HG03095 (cell line): ENCODE measurements around the gene MEGF8.
A peak's percentile ranks its signal among the peaks of the same experiment; 100 is the strongest.

Experiments used
- ATAC-seq: cut with Tn5 transposase; IDR thresholded peaks from one replicate; pipeline ENCODE4 v1.9.1; 2021; ENCODE audit warnings: moderate library complexity; ENCODE audit not compliant: unreplicated experiment

MEGF8 gene, protein sequence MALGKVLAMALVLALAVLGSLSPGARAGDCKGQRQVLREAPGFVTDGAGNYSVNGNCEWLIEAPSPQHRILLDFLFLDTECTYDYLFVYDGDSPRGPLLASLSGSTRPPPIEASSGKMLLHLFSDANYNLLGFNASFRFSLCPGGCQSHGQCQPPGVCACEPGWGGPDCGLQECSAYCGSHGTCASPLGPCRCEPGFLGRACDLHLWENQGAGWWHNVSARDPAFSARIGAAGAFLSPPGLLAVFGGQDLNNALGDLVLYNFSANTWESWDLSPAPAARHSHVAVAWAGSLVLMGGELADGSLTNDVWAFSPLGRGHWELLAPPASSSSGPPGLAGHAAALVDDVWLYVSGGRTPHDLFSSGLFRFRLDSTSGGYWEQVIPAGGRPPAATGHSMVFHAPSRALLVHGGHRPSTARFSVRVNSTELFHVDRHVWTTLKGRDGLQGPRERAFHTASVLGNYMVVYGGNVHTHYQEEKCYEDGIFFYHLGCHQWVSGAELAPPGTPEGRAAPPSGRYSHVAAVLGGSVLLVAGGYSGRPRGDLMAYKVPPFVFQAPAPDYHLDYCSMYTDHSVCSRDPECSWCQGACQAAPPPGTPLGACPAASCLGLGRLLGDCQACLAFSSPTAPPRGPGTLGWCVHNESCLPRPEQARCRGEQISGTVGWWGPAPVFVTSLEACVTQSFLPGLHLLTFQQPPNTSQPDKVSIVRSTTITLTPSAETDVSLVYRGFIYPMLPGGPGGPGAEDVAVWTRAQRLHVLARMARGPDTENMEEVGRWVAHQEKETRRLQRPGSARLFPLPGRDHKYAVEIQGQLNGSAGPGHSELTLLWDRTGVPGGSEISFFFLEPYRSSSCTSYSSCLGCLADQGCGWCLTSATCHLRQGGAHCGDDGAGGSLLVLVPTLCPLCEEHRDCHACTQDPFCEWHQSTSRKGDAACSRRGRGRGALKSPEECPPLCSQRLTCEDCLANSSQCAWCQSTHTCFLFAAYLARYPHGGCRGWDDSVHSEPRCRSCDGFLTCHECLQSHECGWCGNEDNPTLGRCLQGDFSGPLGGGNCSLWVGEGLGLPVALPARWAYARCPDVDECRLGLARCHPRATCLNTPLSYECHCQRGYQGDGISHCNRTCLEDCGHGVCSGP (N-terminal part only)

DNA sequence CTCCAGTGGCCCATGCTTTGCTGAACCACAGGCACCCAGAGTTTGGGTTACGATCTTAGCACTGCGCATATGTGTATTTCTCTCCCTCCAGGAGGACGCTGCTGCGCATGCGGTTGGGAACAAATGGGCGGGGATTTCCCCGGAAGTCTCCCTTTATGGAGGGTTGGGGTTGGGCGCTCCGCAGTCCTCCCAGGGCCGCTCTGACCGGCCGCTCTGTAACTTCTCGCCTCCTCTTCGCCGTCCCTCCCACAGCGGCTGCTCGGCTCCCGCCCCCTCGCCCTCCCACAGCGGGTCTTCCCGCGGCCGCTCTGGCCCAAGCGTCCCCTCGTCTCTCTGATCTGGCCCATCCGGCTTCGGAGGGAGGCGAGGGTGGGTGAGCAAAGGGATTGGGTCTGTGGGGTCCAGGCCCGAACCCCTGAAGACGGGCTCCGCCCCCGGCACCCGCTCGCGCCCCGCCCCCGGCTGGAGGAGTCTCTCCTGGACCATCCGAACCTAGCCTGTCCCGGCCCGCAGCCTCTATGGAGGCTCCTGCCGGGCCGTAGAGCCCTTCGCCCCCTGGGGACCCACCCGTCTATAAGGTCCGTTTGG is at the start of gene MEGF8:
Gene MEGF8 (plus strand): TSS at position 328 of the 588 bp plus-strand sequence. CDS start 609 bp downstream, outside the sequence.
- ATAC-seq, result peak; percentile 76

DNA sequence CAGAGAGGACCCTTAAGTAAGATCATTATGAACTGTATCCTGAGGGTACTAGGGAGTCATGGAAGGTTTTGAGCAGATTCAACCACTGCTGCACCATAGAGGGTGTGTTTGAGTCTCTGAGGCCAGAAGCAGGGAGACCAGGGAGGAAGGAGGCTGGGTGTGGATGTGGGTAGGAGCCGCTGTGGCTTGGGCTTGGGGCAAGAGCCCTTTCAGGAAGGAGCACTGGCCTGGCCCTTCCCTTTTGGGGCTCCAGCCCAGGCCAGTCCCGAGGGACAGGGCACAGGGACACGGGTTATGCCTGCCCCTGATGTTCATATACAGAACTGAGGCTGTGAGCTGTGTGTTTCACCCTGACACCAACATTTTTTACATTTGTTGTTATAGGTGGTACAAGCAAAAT is 49.2 kb upstream of the MEGF8 start:
- no peak for ATAC-seq

DNA sequence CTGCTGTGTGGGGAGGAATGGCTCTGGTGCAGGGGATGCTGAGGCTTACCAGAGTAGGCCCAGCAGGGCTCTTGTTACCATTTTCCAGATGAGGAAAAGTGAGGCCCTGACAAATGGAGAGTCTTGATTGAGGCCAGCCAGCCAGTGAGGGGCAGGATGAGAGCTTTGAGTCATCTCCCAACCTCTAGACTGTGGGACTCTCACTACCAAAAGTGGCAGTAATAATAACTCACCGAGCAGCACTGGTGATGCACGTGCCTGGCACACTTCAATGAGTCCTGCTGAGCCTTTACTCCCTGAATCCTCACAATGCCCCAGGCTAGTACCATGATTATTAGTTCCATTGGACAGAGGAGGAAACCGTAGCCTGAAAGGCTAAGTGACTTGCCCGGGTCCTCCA is 48.6 kb upstream of the MEGF8 start:
- no peak for ATAC-seq

DNA sequence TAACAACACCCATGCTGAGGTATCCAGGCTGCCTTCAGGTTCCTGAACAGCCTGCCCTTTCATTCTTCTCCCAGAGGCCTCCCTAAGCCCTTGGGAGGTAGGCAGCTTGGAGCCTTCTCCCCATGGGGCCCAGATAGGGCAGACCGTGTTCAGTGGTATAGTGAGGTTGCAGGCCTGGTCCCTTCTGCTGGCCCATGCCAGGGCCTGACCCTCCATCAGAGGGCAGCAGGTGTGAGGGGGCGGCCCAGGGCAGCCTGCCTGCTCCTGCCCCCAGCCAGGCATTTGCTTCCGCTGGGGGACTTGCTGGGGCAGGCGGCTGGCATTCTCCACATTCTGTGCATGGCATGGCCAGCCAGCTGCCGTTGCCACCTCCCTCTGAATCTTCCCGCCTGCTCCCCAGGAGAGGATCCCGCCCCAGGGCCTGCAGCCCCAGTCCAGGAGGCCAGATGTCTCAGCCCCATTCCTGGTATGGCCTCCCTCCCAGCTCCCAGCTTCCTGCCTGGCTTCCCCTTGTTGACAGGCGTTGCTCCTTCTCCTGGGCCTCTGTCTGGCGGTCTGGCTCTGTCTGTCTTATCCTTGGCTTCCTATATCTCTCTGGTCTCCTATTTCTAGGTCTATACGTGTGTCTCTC is 47.5 kb upstream of the MEGF8 start:
- ATAC-seq, result no peak

DNA sequence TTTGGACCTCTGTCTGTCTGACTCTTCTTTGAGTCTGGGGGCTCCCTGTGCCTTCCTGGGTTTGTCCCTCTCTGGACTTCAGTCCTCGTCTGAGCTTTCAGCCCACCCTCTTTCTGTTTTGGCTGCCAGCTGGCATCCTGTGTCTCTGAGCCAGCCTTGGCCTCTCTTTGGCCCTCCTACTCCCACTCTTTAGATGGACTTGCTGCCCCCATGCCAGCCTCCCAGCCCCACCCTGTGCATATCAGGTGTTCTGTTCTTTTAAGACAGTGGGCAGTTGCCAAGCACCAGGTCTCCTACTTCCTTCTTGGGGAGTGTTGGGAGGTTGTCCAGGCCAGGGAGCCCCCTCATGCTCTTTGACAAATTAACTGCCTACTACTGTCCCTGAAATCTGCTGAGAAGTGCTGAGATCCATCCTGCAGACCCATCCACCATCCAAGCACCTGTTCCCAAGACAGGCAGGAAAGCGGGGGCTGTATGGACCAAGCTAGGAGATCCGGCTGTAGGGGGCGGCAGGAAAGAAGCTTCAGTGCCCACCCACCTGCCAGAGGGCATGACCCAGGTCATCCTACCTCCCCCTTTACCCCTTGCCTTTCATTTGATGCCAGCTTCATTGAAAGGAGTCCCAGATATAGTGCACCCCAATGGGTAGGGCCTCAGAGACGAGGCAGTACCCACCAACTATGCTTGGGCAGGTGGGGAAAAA is 46.8 kb upstream of the MEGF8 start:
- no peak for ATAC-seq

DNA sequence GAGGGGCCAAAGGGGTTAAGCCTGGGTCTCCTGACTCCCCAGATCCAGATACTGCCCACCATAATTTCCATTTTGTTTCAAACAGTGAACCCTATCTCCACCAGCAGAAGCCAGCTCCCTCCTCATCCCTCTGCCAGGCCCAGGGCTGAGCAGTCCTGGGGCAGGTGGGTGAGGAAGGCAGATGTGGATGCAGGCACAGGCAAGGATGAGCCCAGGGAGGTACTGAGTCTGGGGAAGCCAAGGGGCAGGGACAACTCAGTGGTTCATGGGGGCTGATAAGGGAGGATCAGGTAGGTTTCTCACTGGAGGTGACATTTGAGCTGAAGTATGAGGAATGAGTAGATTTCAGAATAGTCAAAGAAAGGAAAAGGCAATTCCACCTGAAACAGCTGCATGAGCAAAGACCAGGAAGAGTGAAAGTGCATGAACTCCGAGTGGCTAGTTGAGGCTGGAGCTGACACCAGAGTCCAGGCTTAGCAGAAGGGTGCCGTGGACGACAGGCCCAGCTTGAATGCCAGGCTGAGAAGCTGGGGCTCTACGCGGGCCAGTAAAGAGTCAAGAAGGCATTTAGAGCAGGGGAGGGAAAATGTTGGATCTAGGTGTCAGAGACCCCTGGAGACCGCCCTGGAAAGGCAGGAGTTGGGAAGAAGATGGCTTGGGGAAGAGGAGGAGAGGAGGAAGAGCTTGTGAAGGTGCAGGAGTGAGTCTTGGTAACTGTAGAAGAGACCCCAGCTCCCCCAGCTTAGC is 46.1 kb upstream of the MEGF8 start:
- ATAC-seq, result no peak

DNA sequence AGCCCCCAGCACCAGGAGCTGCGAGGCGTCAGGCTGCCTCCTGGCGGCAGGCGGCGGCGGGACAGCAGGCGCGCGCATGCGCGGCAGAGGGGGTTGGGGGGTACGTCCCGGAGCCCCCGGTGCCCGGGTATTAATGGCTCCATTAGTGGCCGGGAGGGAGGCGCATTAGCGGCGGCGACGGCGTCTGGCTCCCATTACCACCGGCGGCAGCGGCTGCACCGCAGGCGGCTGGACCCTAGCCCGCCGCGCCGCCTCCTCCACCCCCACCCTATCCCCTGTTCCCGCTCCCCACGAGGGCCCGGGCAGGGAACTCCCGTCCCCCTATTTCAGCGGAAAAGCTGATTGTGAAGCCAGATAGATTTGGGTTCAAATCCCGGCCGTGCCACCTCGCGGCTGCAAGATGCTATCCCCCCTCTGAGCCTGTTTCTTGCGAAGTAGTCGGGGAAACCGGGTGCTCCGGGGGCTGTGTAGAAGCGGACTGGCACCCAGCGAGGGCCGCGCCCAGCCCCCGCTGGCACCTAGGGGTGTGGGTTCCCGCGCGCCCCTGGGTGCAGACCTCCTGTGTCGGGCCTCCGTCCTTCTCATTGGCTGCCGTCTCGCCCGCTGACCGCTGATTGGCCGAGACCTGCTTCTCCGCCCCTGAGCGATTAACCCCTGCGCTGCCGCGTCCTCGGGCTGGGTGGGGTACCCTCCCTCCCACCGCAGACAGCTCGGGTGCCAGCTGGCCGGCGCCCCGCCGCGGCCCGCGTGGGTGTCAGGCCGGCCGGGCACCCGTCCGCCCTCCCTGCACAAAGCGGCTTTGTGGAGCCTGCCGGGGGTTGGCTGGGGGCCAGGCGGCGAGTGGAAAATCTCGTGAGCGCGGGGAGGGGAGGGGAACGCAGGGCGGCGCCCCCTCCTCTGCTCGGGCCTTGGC is 45.3 kb upstream of the MEGF8 start:
- no peak for ATAC-seq

DNA sequence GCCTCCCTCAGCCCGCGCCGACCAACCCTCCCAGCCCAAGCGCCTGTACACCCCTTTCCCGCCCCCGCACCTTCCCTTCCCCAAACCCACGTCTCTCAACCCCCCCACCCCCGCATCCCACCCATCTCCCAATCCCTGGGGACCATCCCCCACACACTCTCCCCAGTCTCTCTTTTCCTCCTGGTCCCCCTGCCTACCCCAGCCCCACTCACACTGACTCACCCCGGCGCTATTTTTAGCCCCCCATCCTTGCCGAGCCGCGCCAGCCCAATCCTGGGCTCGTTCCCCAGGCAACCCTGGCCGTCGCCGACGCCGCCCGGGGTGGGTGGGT is 44.7 kb upstream of the MEGF8 start:
- no peak for ATAC-seq

DNA sequence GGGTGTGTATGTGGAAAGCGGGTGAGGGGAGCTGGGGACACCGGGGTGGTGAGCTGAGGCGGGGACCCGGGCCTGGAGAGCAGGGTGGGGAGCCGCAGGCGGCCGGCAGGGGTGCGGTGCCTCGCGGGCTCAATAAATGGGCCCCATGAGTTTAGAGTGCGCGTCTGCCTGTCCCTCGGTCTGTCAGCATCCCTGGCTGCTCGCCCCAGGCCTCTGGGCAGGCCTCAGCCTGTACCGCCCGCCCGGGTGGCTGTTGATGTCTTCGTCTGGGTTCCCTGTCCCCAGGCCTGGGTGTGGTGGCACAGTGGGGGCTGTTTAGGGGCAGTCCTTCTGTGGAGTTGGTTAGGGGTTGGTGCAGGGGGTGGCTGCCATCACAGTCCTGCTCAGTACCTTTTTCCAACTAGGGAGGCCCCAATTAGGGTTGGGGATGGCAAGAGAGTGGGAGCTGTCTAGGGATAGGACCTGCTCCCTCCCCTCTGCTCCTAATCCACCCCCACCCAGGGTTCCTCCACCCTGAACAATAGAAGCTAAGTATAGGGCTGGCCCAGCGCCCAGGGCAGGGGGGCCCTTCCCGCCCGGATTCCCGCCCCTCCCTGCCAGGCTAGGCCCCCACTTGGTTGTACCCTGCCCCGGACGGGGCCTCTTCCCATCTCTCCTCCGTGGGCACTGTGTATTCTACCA is 44.1 kb upstream of the MEGF8 start:
- no peak for ATAC-seq

DNA sequence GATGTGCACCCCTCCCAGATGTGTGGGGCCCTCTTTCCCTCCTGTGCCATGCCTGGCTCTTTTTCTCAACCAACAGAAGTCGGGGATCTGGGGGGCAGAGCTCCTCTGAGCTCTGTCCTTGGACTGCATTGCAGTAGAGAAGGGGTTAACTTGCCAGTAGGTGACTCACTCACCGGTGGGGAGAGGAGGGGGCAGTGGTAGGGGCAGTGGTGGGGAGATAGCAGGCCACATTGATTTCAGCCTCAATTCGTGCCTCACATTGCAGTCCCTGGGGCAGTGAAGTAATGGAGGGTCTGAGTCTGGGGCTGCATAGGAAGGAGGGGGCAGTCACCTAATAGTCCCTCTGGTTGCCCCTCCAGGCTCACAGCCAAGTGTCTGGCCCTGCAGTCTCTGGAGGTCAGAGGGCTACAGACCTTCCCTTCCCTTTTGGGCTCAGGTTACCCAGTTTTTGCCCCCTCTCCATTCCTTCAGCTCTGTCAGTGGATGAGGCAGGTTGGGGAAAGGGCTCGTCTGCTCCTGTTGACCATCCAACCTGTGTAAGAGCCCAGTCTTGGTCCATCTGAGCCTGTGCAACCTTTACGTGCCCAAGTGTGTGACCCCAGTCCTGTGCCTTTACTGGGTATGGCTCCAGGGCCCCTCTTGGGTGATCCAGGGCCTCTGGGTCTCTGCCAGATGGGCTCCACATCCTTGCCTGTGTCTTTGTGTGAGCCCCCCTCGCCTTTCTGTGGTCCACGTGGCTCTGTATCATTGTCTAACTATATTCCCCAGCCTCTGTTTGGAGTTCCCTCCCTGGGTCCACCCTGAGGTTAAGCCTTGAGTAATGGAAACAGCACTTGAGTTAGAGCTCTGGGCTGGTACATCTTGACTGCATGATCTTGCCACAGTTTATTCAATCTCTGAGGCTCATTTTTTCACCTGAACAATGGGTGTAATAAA is 43.3 kb upstream of the MEGF8 start:
- ATAC-seq, result no peak

DNA sequence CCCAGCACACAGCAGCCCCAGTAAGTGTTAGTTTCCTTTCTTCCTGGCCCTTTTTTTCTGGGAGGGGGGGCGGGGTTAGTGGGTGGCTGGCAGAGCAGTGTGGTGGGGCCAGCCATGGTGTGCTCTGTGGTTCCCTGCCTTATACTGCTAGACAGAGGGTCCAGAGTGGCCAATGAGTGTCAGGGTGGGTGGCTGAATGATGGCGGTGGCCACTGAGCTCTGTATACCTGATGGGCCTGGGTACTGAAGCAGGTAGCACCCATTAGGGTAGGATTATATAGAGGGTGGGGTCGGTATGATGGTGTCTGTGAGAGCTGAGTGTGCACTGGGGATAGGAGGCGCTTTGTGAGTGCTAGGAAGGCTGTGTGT is 42.6 kb upstream of the MEGF8 start:
- ATAC-seq, result no peak

DNA sequence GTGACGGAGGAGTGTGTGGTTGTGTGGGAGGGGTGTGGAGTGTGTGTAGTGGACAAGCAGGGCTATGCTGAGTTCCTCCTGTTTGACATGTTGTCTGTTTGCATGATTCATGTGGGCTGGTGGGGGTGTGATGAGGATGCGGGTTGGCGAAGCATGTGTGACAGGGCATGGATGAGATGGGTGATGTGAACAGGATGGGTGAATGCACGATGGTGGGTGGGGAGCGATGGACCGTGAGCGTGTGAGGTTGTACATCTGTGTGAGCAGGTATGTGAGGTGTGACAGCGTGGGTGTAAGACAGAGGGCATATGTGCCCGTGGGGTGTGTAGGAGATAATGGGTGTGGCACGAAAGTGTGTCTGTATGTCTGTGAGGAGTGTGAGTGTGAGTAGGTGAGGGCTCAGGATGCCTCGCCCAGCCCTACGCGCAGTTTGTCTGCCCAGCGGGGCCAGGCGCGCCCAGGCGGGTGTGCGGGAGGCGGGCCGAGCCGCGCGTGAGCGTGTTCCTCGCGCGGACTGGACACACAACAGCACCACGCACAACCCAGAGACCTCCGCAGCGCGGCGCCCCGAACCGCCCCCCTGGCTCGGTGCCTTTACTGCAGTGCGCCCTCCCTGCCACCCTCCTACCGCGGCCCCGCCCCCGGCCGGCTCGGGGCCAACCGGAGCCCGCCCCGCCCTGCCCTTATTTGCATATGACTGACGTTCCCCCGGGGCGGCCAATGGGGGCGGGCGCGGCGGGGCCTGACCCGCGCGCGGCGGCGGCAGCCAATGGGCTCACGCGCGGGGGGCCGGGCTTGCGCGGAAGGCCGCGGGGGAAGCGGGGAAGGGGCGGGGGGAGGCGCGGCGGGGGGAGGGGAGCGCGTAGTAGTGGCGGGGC is 42.0 kb upstream of the MEGF8 start:
- ATAC-seq, result peak; percentile 41

DNA sequence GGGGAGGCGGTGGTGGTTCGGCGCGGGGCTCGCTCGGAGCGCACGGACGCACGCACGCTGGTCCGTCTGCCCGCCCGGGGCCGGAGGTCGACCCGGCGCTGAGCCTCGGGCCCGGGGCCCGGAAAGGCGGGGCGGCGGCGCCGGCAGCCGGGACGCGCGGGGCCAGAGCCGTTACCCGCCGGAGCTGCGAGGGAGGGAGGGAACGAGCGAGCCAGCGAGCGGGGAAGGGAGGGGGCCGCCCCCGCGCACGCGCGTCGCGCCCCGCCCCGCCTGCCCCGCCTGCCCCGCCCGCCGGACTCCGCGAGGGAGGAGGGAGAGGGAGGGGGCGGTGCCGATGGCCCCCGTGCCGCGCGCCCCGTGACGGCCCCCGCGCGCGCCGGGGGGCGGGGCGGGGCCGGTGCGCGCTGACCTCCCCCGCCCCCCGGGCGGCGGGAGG is 41.4 kb upstream of the MEGF8 start:
- peak; percentile 20 for ATAC-seq

DNA sequence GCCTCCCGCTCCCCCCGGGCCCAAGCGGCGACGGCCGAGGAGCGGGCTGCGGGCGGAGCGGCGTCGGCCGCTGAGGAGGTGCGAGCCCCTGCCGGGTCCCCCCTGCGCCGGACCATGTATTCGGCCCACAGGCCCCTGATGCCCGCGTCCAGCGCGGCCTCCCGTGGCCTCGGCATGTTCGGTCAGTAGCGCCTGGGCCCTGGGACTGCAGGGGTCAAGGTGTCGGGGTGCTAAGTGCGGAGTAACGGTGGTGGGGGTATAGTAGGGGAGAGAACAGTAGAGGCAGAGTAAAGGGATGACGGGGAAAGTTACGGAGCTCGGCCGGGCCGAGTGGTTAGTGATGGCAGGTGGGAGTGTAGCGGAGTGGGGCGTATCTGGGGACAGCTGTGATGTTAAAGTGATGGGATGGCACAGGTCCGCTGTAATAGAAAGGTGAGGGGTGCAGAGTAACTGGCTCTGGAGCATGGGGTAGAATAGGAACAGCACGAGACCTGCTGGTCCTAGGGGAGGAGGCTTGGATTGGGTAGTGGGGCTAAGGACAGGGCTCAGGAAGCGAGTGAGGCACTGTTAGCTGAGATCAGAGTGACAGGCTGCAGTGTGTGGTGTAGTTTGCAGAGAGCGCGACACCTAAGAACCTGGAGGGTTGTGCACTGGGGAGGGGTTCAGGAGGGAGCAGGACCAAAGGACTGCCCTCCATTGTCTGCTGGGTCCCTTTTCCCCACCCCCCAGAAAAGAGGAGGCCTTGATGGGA is 40.7 kb upstream of the MEGF8 start:
- ATAC-seq, result no peak

DNA sequence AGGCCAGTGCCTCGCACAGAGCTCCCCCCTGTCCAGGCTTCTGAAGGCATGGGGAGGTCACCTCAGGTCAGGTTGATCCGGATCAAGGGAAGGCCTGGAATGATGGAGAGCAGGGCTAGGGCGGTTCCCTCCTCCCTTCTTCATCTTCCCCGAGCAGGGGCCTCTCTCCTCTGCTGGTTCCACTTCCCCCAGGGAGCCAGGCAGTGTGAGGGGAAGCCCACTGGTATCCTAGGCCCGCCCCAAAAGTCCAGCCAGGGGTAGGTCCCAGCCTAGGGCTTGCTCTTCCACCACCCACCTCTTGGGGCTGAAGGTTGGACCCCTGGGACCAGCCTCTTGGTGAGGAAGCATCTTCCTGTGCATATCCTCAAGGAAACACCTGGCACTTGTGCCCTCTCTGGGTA is 39.9 kb upstream of the MEGF8 start:
- ATAC-seq, result no peak
